HG03196 (cell line): ENCODE measurements around the gene CACNA1D.

Source experiments
- ATAC-seq: cut with Tn5 transposase; IDR thresholded peaks from one replicate; pipeline ENCODE4 v1.9.1; 2021; ENCODE audit not compliant: unreplicated experiment

CACNA1D gene

DNA sequence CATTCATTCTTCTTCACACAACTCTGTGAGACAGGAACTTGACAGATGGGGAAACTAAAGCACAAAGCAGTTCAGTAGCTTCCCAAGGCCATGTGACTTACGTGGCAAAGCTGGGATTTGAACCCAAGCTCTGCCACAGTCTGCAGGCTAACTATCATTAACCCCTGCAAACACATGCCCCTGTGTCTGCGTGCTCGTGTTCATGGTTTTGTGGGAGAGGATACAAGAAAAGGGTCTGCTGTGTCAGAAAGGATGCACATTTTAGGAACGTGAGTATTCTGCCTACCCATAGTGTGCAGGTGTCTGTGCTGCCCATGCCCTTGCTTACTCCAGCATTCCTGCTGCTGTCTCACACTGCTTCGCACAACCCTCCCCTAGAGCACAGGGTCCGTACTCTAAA is 214.8 kb downstream of the CACNA1D start:
- no peak for ATAC-seq

DNA sequence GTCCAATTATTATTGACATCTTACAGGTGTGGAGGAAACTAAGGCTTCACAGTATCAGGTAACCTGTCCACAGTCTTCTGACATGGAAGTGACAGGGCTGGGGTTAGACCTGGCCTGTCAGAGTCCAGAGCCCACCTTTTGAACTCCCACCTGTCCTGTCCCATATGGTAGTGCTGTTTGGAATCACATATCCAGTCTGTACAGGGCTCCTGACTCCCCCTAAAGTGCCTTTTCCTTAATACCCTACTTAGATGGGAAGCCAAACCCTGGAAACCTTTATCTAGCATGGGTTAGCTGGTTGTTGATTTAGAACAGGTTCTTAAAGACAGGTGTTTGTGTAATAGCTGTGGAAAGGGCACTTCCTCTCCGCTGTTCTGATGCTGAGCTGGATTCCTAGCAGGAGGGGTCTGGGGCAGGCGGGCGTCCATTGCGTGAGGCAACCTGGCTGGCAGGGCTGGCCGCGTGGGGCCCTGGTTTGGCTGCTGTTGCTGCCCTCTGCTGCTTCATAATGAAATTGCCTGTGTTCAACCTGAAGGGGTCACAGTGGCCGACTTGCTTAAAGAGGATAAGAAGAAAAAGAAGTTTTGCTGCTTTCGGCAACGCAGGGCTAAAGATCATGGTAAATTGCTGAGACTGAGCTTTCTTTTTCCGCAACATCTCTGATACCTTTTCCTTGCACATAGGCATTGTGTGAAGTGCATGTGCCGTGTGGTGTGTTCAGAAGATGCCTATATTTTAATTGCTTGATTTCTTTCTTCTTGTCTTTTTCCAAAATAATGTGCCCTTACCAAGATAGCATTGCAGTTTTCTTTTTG is 215.7 kb downstream of the CACNA1D start:
- ATAC-seq = no peak

DNA sequence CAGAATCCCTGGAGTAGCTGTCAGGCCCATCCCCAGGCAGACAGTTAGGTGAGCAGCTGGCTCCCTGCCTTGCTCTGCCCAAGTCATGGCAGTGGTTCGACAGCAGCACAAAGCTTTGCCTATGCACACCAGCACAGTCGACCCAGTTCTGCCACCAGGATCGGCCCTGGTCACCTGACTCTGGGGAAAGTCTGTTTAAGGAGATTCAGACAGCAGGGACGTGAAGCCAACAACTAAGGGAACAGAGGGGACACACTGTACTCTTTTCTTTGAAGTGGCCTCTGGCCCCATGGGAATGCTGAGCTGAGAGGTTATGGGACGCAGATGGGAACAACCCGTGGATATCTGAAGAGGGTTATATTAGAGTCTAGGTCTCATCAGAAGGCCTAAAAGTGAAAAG is 217.0 kb downstream of the CACNA1D start:
- no peak for ATAC-seq

DNA sequence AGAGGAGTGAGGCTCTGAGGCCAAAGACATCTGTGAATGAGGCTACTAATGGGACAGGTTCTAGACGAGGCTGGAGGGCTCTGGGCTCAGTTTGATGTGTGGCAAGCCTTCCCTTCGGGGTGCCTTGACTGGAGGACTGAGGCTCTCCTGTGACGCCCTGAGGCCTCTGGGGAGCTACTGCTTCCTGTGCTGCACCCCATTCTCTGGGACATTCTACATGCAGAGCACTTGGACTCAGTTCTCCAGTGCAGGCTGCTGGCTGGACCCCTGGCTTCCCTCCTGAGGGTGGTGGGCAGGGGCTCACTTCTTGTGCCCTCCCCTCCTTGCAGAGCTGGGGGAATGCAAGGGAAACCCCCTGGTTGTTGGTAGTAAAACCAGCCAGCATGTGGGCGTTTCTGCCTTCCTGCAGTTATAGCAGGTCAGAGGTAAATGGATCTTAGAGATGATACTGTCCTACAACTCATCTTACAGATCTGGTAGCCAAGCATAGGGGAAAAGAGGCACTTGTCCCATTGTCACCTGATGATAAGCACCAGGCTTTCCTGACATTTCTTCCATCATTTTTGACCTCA is 218.5 kb downstream of the CACNA1D start:
- ATAC-seq = no peak

DNA sequence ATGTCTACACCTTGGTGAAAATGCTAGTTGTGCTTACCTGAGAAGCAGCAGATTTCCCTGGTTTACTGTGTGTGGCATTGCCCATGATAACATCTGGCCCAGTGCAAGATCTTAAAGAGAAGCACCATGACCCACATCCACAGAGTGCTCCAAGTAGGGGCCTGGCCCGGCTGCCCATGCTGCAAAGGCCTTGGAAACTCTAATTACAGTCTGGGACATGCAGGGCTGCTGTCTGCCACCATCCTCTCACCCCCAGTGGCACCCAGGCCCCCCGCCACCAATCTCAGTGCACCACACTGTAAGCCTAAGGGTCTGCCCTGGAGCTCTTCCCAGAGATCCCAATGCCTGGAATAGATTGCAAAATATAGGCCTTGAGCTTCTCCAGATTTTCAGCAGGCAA is 219.2 kb downstream of the CACNA1D start:
- ATAC-seq = no peak

DNA sequence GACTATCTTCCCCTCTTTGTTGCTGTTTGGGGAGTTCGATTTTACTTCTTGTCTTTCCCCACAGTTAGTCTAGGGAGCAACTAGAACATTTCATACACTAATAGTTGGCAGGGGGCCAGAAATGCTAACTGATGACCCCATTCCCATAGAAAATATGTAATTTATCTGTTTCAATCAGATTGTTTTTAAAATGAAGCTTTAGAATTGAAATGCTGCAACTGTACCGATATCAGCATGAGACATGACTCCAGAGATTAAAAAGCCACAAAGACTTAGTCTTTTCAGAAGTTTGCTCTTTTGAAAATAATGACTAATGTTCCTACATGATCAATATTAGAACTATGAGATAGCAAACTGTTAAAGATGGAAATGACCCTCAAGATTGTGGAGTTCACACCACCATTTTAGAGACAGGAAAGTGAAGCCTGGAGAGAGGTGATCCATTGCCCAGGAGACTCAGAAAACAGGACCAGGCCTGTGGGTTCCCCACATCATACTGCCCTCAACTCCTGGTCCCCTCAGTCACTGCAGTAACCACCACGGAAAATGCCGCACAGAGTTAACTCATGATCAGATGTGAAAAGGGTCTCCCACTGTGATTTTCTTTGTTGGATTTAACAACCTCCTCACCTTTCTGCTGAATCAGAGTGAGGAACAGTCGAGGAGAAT is 221.5 kb downstream of the CACNA1D start:
- no peak for ATAC-seq

DNA sequence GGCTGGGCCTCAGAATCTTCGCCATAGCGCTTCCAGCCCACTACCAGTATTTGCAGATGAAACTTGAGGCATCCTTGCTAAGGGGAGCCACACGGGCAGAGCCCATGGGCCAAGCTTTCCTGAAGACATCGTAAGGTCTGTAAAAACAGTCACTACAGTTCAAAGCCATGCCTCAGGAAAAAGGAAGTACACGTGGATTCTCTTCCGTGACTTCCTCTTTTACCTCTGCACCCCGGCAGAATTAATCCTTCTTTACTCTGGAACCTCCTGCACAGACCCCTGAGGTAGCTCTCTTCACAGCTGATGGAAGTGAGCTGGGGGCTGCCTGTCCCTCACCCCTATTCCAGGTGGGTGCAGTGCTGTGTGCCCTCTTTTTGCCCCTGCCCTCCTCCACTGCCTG is 222.6 kb downstream of the CACNA1D start:
- ATAC-seq = no peak

DNA sequence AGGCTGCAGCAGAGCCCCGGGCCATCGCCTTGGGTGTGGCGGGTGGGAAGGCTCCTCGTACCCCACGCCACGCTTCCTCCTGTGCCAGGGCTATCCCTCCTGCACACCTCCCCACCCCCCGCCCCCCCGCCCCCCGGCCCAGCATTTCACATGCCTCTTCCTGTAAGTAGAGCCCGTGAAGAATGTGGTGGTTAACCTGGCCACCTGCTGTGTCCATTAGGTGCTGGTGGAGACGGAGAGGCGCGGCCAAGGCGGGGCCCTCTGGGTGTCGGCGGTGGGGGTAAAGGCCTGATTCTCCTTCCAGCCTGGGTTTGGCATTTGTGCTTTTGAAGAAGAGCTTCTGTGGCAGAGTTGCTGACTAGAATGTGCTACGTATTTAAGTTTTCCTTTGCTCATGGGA is 224.1 kb downstream of the CACNA1D start:
- ATAC-seq = no peak

DNA sequence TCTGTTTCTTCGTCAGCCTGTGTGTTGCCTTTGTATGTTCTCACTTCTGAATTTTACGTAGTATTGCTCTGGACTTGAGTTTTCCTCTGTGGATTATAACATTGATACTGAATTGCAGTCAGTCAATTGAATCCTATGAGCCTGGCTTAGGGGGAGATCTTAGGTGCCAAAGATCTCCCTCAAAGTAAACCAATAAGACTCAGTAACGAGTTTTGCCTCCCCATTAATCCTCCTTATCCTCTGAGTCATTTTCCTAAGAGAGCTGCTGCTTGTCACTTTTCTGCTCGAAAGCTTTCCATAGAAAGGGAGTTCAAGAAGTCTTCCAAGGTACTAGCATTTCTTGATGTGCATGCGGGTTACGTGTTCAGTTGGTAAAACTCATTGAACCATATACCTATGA is 225.4 kb downstream of the CACNA1D start:
- no peak for ATAC-seq

DNA sequence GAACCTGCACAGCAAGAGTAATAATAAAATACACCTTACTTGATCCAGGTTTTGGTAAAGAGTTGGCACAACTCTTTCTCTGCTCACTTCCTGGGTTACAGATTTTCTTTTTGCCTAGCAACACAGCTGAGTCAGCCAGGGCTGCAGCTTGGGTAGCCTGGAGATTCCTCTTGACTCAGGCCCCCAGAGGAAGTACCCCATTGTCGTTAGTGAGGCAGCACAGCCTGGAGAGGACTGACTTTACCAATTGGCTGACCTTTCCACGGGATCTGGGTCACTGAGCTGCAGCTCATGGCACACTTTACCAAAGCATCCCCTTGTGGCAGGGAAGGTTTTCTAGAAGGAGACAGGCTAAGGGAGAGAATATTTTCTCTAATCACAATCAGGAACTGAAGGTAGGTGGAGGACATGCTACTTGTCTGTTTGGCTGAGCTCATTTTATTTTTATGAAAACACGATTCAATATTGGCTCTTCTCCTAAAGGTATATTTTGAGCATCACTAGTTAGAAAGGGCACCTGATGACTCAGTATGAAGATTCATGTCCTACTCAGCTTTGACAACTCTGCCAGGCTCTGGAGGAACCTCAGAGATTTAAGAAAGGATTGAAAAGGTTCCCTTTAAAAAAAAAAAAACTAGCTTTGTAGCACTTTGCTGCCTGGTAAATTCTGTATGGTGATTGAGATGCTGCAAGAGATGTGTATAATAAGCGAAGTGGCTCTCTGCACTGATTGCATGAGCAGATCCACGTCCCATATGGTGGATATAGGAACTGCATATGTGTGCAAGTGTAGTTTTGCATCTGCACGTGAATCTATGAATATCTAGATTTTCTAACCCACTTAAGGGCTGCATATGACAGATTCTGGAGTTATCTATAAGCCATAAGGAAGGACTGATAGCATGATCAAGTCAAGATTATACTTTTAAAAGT is 227.0 kb downstream of the CACNA1D start:
- no peak for ATAC-seq

DNA sequence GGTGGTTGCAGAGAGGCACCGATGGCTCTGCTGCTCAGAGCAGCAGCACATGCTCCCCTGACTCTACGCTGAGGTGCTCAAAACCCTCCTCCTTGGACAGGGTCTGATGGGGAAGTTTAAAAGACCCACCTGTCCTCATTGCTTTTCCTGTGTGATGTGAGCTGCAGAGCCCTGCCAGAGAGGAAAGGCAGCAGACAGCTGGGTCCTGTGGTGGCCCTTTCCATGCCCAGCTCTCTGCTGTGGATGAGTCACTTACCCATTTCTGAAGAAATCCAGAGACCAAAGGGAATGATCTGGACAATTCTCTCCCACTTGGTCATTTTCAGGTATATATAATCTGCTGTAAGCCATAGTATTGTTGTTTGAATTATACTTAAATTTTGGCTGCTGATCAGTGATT is 230.2 kb downstream of the CACNA1D start:
- ATAC-seq = no peak

DNA sequence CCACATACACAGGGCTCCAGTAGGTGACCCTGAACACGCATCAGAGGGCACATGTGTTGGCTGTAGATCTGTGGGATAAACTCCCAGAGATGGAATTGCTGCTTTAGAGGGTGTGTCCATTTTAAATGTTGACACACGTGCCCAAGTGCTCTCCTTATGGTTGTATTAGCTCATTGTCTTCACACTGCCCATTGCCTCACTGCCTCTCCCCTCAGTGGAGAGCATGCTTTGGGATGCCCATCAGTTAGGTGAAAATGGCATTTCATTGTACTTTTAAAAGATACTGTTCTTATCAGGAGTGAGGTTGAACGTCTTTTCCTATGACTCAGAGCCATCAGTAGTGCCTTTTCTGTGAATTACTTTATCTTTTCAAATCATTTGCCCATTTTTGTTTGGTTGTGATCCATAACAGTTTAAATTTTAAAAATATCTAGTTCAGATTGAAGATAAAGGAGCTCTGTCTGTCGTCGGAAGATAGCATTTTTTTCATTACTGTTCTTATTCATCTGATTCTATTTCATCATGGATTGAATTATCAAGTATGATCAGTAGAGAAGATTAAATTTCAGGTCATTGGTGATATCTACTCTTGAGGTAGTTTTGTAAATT is 231.1 kb downstream of the CACNA1D start:
- no peak for ATAC-seq

DNA sequence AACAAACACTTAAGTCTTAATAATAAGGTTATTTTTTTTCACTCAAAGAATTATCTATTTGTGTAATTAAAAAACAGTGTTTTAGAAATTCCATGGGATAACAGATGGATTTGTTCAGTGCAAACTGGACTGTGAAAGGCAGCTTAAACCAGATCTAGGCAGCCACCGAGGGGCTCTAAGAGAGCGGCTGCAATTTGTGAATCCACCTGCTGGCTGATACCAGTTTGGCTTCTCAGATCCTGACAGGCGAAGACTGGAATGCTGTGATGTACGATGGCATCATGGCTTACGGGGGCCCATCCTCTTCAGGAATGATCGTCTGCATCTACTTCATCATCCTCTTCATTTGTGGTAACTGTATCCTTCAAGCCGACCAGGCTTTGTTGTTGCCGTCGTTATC is 232.2 kb downstream of the CACNA1D start:
- no peak for ATAC-seq

DNA sequence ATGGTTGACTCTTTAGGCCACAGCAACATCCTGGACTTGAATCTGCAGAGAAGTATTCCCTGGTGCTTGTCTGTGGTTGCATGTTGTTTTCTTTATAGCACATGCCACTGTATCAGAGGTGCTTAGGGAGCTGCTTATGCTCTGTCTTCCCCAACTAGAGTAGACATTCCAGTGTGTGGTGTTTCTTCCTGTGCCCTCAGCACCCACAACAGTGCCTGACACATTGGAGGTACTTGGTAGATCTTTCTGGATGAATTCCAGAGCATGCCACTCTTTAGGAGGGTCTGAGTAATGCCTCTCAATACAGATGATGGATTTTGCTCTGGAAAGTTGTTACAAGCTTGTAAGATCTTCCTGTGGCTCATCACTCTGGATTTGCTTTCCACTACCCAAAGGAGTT is 234.2 kb downstream of the CACNA1D start:
- ATAC-seq = no peak

DNA sequence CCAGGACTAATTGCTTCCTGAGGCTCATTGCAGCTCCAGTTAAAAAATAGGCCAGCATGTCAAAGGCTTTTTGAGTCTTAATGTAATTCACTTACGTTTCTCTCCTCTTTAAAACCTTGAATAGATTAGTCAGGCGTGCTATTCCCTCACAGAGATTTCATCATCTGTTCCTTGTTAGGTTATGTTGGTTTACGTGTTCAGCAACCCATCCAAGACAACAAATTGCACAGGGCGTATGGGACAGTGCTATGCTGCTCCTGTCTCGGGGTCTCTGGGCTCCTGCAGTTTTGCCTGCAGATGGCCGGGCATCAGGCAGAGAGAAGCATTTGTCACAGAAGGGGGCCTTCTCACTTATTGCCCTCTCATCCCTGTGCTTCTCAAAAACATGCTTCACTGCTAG is 234.7 kb downstream of the CACNA1D start:
- no peak for ATAC-seq

DNA sequence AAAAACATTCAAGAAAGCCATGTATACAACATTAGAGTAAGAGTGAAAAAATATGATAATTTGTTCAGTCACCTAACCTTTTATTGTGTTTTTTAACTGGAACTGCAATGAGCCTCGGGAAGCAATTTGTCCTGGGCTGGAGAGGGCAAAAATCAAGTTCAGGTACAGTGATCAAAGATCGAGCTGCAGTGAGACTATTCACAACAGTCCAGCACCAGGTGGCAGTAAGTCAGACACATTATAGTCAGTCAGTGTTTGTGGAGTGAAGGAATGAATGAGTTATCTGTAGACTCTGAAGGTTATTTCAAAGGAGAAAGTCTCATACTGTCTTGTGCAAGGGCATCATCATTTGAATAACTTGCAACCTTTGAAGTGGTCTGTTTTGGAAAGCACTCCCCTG is 235.2 kb downstream of the CACNA1D start:
- no peak for ATAC-seq

DNA sequence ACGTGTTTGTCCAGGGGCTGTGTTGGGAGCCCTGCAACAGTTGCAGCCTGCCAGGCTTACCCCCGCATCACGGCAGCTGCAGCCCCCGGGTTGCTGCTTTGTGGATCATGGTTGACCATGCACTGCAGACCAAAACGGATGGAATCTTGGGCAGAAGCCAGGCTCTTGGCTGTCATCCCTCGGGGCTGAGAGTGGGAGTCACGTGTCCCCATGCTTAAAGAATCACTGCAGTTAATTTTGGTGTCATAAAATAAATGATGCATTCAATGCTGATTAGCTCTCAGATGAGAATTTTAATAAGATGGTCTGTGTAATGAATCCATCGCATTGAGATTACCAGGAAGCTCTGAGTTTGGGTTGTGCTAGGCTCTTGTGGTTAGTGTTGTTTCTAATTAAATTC is 236.2 kb downstream of the CACNA1D start:
- no peak for ATAC-seq

DNA sequence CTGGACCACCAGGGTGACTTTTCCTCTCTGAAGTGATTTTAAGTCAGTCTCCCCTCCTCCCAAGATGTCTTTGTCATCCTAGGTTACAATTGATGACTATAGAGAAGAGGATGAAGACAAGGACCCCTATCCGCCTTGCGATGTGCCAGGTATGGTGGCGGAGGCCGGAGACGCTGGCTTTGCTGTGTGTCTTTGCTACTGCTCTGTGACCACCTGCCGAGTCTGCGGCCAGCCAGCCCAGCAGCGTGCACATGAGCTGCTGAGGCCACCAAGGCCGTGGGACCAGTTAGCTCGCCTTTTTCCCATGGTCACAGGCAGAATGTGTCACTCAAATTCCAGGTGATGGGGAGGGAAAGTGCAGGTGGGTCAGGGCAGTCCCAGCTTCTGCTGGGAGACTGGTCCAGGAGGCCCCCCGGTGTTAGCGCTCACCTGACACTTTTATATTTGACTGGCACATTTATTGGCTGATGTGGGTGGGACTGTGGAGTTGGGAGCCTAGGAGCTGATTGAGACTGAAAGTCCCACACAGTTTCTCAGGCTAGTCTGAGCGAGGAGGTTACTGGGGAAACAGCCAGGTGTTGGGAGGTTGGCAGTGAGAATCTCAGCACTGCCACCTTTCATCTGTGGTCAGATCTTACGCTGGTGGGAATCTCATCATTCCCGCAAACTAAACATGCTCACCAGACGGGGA is 237.7 kb downstream of the CACNA1D start:
- ATAC-seq = no peak

DNA sequence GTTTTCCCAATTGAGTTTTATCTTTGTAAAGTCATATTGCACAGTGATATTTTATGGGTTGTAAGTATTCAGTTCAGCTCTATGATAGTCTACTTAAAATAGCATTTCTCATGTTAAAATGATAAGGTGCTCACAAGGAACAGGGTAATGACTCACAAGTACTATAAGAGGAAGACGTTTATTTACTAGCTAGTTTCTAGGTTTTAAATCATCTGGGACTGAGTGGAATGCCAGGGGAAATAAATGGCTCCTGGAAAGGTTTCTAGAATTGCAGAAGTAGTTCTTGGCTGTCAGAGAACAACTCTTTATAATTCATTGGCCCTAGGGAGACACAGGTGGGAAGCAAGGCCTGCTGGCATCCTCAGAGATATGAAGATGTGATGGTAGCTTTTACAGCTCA is 239.0 kb downstream of the CACNA1D start:
- ATAC-seq = no peak

DNA sequence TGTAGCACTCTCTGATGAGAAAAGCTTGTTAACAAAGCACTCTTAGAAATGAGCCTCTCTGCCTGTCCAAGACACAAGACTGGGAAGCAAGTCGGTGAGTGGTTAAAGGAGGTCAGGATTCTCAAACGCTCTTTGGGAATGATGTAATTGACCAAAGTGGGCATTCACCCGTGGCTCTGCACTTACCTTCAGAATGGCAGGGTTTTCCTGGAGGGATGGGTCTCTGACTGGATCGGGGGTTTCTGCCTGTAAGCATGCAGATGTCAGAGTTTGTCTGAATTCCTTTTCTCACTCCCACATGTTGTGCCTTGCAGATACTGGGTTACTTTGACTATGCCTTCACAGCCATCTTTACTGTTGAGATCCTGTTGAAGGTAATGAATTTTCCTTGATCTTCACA is 245.6 kb downstream of the CACNA1D start:
- ATAC-seq = no peak
